T follicular helper cell (primary cell): ENCODE measurements around the gene BTN3A1.
"Not testable (repeated sequence)": the region's sequence is repeated elsewhere in the genome, so short reads cannot be mapped to it uniquely, and the experiment has no call there.

Experiments
- DNase-seq: peaks from one replicate; pipeline ENCODE4 v3.0.0-alpha.2; 2020; ENCODE audit warnings: low read depth

The BTN3A1 gene

DNA sequence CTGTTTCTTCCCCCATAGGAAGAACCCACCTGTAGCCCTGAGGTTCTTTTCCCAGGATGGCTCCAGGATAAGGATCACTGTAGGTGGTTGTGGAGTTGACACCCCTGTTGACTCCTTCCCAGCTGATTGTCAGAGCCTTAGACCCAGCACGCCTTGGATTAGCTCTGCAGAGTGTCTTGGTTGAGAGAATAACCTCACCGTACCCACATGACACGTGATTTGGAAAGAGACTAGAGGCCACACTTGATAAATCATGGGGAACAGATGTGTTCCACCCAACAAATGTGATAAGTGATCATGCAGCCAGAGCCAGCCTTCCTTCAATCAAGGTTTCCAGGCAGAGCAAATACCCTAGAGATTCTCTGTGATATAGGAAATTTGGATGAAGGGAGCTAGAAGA, 12.2 kb downstream of the BTN3A1 start:
- DNase-seq, result no peak

DNA sequence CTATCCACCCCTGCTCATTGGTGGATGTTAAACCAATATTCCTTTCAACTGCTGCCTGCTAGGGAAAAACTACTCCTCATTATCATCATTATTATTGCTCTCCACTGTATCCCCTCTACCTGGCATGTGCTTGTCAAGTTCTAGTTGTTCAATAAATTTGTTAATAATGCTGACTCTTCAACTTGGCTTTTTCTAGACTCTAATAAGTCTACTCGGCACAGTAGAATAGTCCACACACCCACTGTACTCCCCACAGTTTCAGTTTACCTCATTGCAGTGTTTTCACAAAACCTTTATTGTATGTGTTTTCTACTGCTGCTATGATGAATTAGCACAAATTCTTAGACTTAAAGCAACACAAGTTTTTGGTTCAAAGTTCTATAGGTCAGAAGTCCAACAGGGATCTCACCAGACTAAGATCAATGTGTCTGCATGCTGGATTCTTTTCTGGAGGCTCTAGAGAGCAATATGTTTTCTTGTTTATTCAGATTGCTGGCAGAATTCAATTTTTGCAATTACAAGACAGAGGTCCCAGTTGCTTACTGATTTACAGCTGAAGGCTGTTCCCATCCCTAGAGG, 13.1 kb downstream of the BTN3A1 start:
- no peak for DNase-seq

DNA sequence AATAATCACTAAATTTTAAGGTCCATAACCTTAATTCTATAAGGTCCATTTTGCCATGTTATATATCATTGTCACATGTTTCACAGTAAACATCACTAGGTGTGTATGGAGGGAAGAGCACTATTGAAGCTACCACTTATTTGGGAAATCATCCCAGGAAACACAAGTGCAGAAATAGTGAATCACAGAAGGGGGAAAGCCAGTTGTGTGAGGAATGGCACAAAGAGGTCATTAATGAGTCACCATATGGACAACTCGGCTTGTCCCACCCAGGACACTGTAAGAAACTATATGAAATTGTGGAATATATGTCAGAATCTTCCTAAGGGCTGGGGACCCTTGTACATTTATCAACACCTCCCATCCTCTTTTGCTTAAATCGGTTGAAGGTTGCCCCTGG, 13.7 kb downstream of the BTN3A1 start:
- DNase-seq, result no peak

DNA sequence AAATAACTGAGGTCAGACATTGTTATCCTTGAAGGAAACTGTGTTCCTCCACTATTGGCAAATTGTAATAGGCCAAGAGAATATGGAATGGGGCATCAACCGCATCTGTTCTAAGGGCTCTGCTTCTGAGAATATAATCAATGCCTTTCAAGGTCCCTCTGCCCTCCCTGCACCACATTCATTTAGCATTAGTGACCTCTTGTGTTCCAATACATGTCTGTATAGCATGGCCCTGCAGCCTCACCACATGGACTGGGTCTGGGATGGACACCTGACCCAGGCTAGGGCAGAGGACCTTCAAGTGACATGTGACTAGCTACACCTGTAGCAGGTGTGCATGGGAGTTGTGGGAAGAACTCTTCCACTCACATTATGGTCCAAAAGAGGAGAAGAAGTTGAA, 14.2 kb downstream of the BTN3A1 start:
- DNase-seq, result no peak

DNA sequence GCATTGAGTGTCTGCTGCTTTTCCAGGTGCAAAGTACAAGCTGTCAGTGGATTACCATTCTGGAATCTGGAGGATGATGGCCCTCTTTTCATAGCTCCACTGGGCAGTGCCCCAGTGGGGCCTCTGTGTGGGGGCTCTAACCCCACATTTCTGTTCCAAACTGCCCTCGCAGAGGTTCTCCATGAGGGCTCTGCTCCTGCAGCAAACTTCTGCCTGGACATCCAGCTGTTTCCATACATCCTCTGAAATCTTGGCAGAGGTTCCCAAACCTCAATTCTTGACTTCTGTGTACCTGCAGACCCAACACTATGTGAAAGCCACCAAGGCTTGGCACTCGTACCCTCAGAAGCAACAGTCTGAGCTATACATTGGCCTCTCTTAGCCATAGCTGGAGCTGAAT, 16.0 kb downstream of the BTN3A1 start:
- DNase-seq, result not testable (repeated sequence)

DNA sequence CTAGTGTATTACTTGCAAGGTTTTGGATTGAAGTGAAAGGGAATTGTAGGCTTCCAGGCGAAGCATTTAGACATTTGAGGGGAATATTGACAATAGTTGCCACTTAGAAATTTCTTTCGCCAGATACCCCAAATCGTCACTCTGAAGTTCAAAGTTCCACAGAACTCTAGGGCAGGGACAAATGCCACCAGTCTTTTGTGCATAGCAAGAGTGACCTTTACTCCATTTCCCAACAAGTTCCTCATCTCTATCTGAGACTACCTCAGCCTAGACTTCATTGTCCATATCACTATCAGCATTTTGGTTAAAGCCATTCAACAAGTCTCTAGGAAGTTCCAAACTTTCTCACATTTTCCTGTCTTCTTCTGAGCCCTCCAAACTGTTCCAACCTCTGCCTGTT, 16.7 kb downstream of the BTN3A1 start:
- DNase-seq, result not testable (repeated sequence)

DNA sequence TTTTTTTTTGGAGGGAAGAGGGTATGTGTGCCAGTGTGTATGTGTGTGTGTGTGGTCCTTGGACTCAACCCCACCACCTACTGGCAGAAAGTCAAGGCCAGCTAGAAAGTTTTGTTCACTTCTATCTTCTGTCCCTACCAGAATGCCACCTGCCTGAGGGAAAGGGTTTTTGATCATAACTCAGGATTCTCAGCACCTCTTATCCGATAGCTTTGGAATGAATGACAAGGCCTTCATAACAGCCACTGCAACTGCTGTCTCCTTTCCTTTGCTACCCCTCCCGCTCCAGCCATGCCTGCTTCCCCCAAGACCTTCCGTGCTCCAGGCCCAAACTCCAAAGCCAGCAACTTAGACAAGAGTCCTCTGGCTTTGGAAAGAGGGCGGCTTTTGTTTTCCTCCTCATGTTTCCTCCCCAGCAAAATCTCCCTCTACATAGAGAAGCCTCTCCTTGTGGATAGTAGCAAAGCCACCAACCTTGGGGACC, 18.7 kb downstream of the BTN3A1 start:
- DNase-seq, result no peak

DNA sequence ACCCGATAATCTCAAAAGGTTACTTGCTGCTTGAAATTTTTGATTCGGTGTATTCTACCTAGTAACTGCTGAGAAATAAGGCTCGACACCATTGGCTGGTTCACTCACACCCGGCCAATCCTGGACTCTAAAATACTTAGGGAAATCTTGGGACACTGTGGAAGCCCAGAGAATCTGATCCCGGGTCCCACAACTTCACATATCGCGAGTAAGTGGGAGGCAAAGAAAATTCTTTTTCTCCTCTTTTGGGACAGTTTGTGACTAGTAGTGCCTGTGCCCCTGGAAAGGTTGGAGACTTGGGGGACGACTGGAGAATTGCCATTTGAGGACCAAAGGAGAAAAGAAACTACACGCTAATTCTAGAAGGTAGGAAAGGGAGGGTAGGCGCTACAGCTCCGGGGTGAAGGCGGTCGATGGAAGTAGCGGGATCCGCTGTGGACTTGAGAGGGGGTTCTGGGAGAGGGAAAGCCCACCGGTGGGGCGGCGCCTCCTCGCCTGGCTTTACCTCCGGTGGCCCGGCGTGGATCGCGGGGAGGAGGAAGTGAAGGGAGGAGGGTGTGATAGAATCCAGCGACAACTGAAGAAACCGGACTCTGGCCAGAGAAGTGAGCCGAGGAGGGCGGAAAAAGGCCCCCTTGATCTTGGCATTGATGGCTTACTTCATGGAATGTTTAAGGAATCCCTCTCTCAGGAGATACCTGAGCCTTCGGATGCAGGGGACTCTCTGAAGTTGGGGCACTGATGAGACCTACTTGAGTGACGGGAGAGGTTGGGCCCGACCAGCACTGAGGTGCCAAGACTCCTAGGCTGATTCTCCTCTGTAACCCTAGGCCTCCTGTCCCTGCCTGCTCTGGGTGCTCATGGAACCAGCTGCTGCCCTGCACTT, 19.4 kb downstream of the BTN3A1 start:
- DNase-seq, result peak; percentile 16

DNA sequence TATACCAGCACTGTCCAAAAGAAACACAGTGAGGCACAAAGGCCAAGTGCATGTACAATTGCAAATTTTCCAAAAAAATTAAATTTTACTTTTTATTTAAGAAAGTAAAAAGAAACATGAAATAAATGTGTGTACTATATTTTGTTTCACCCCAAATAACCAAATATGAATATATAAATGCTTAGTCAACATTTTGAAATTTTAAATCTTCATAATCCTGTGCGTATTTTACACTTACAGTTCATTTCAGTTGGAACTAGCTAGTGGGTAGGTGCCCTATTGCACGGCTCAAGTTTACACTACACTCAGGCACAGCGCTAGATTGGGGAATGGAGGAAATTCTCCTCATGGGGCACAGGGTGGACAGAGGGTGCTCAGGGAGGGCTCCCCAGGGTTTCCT, 20.3 kb downstream of the BTN3A1 start:
- no peak for DNase-seq

DNA sequence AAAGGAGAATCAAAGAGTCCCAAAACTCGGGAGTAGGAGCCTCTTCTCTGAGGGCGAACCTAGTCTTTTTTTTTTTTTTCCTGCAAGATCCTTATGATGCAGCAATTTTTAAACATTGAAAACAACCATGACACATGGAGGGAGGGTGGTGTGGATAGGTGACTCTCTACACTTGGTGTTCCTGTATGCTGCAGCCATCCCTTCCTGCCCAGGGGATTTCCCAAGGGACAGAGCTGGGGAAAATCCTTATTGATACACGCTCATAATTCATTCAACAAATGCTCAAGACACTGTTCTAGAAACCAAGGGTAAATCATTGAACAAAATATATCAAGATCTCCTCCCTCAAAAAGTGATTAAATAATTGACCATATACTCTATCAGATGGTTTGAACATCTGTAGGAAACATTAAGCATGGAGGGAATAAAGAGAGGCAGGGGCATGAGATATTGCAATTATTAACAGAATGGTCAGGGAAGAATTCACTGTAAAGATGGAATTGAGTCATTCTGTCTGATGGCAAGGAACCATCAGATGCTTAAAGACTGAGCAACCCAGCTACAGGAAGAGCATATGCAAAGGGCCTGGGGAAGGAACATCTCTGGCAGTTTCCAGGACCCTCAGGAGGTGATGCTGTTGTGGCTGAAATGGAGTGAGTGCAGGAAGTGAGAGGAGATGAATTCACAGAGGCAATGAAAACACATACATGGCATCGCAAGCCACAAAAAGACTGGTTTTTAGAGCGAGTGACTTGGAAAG, 24.8 kb downstream of the BTN3A1 start:
- no peak for DNase-seq

DNA sequence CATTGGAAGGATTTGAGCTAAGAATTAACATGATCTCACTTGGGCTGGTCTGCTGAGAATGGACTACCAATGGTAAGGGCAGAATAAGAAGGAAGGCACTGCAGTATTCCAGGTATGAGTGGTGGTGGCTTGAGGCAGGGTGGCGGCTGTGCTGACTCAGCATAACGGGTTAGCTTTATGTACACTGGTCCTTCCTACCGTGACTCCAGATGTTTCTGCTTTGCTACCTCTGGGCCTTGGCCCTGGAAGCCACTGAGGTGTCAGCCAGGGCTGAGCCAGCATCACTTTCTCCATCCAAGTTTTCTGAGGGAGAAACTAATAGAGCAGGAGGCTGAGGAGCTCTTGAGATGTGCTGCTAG, 25.4 kb downstream of the BTN3A1 start:
- no peak for DNase-seq

DNA sequence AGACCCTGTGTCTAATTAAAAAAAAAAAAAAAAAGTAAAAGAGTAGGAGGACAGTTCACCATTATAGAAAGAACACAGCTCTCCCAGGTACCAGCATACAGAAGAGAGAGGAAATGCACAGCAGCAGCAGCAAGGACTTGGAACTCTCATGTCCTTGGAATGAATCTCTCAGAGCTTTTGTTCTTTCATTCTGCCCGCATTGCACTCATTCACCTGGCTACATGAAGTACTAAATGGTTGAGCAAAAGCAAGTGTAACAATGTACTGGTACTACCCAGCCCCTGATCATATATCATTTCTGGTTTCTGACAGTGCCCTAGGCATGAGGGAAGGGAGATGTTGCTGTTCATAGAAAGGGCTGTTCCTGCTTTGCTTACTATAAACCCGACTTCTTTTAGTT, 26.1 kb downstream of the BTN3A1 start:
- DNase-seq, result no peak

DNA sequence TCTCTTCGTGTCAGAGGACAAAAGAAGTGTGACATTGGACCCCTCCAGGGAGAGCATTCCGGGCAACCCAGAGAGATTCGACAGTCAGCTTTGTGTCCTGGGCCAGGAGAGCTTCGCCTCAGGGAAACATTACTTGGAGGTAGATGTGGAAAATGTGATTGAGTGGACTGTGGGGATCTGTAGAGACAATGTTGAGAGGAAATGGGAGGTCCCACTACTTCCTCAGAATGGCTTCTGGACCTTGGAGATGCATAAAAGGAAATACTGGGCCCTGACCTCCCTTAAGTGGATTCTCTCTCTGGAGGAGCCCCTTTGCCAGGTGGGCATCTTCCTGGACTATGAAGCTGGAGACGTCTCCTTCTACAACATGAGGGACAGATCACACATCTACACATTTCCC, 28.7 kb downstream of the BTN3A1 start:
- DNase-seq, result no peak

DNA sequence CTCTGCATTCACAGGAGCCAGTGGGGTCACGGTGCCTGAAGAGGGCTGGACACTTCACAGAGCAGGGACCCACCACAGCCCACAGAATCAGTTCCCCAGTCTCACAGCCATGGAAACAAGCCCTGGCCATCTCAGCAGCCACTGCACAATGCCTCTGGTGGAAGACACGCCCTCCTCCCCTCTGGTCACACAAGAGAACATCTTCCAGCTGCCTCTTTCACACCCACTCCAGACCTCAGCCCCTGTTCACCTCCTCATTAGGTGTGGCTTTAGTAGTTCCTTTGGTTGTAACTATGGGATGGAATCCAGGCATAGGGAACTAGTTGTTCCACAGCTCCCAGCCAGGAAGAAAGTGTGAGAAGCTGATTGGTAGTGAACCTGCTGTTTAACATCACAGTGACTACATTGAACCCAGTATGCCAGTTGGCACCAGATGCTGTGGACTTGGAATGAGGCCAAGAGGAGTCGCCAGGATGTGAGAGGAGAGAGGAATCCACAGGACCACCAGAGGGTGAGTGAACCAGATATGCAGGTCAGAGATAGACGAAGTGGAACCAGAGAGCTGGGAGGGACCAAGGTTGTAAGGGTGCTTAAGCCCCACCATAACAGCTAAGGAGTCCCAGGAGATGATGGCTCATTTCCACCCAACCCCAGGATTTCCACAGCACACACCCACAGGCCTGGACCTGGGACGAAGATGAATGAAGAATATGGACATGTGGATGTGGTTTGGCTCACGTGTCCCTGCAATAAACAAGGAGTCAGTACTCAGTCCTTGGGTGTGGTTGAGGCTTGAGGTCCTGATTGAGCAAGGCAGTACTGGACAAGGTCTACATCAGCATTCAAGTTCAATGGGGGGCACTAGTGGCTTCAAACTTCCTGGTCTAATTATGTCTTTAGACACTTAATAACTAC, 29.4 kb downstream of the BTN3A1 start:
- DNase-seq, result no peak

DNA sequence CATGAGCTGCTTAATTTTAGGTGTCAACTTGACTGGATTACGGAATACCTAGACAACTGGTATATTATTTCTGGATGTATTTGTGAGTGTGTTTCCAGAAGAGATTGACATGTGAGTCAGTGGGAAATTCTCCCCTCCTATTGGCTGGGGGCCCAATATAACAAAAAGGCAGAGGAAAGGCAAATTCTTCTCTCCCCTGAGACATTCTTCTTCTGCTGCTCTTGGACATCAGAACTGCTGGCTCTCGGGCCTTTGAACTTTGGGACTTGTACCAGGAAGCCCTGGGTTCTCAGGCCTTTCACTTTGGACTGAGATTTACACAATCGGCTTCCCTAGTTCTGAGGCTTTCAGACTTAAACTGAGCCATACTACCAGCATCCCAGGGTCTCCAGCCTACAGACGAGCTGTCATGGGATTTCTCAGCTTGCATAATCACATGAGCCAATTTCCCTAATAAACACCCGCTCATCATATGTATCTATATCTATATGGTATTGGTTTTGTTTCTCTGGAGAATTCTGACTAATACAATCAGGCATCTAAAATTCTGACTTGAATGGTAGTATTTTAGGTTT, 30.6 kb downstream of the BTN3A1 start:
- no peak for DNase-seq

DNA sequence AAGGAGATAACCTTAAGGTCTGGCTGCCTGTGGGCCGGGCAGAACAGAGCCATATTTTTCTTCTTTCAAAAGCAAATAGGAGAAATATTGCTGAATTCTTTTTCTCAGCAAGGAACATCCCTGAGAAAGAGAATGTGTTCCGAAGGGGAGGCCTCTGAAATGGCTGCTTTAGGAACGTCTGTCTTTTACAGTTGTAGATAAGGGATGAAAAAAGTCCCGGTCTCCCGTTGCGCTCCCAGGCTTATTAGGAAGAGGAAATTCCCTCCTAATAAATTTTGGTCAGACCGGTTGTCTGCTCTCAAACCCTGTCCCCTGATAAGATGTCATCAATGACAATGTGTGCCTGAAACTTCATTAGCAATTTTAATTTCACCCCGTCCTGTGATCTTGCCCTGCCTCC, 31.6 kb downstream of the BTN3A1 start:
- DNase-seq, result not testable (repeated sequence)

DNA sequence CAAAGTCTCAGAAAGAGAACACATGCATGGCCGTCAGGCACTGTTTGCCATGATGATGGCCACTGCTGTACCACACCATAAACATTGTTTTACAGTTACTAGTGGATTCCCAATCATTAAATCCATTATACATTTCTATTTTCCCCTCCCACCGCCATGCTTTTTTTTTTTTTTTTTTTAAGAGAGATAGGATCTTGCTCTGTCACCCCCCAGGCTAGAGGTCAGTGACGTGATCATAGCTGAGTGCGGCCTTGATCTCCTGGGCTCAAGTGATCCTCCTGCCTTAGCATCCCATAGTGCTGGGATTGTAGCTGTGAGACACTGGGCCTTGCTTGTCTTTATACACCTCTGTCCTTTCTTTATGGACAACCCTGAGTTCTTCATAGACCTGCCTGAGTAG, 33.9 kb downstream of the BTN3A1 start:
- DNase-seq, result no peak

DNA sequence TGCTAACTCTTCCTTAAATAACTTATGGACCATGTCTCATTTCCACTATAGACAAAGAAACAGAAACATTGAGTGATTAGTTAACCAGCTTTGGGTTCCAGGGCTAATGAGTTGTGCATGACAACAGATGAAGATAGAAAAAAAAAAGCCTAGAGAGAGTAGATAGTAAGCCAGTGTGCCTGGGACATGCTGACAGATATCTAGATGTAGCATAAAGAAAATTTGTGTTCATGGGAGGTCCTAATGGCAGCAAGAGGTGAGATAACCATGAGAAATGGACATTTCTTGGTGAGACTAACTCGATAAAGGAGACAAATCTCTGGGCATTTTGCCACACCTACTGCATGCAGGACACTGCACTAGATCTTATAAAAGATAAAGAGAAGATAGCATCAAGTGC, 35.5 kb downstream of the BTN3A1 start:
- no peak for DNase-seq

DNA sequence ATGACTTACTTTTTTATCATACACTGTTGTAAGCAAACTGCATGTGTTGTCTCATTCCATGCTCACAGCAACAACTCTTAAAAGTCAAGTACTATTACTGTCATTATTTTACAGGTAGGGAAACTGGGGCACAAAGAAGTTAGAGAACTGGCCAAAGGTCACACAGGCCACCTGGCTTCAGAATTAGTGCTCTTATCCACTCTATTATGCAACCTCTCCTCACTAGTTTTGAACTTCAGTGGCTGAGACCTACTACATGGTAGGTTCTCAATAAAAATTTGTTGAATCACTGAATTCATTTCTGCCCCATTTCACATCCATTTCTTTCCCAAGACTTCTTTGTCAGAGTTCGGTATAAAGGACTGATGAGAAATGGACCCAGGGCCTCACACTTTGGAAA, 35.9 kb downstream of the BTN3A1 start:
- DNase-seq, result no peak

DNA sequence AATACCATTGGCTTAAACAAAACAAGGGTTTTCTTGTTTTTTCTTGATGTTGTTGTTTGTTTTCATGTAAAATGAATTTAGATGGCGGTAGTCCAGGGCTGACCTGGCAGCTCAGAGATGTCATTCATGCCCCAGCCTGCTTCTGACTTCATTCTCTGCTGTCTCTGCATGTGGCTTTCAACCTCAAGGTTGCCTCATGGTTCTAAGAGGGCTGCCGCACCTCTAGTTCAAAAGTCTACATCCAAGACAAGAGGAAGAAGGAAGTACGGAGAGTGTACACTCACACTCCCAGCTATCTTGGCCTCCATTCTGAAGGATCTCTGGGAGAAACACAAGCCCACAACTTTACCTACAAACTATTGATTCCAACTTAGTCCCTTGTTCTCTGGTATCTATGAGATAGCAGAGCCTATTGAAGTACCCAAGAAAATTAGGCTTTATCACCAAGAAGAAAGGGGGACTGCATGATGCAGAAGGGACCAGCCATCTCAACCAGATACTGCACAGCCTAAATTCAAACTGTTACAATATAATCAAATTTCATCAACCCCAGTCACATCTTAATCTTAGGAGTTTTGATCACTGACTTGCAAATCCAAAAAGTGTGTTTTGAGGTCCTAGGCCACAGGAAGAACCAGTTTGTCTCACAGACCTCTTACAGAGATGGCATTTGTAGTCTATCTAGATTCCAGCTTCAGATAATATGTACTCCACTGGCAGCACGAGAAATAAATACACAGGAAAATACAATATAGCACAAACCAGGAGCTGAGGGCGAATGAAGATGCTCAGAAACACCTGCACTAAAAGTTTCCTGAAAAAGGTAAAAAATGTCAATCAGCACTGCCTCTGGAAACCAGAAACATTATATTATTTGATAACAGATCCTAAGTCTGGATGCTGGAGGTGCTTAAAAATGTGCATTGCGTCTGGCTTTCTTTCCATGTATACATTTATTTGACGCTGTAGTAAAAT, 37.4 kb downstream of the BTN3A1 start:
- no peak for DNase-seq
